HepG2 (cell line): ENCODE measurements around the gene HES6. TPM values are rescaled to one million over a fixed set of nuclear protein-coding genes. Genes with fewer than 3 reads are reported as not detected.

Experiments used
- DNMT1 ChIP-seq: sonication (generic); formaldehyde crosslinking; IDR thresholded peaks from 2 replicates; pipeline ENCODE4 v1.5.1; 2020; ENCODE audit warnings: mild to moderate bottlenecking, missing genetic modification reagents
- HNRNPLL ChIP-seq: fragments of 200-400 bp; formaldehyde crosslinking; IDR thresholded peaks from 2 replicates; pipeline ENCODE4 v1.6.1; 2017; ENCODE audit warnings: mild to moderate bottlenecking, low read depth, low read length; ENCODE audit not compliant: poor library complexity, severe bottlenecking
- KMT2B ChIP-seq: IDR thresholded peaks from 2 replicates; pipeline ENCODE4 v1.6.1; 2016; ENCODE audit warnings: missing genetic modification reagents, missing compliant biosample characterization
- MAZ ChIP-seq, 2 experiments: sonication (generic) in 1 of 2; formaldehyde crosslinking in 1 of 2; IDR thresholded peaks; 2 replicates each; pipeline versions ENCODE4 v1.5.0 to v1.6.1; 2012 to 2020; ENCODE audit warnings: low read depth in 2 of 2, mild to moderate bottlenecking in 2 of 2, borderline replicate concordance in 1 of 2, improper control_type of control experiment in 1 of 2, low read length in 1 of 2, missing genetic modification reagents in 1 of 2, moderate library complexity in 1 of 2
- MLX ChIP-seq: IDR thresholded peaks from 2 replicates; pipeline ENCODE4 v1.6.1; 2016
- MXD4 ChIP-seq: IDR thresholded peaks from 2 replicates; pipeline ENCODE4 v1.6.1; 2016; ENCODE audit warnings: mild to moderate bottlenecking, missing biosample characterization, missing genetic modification reagents
- PREB ChIP-seq: sonication (generic); formaldehyde crosslinking; IDR thresholded peaks from 2 replicates; pipeline ENCODE4 v1.4.0; 2020; ENCODE audit warnings: missing genetic modification reagents
- RERE ChIP-seq: IDR thresholded peaks from 2 replicates; pipeline ENCODE4 v1.6.1; 2016; ENCODE audit warnings: low read depth, missing genetic modification reagents, missing compliant biosample characterization
- SNRNP70 ChIP-seq: fragments of 200-400 bp; formaldehyde crosslinking; IDR thresholded peaks from 2 replicates; pipeline ENCODE4 v1.6.1; 2017; ENCODE audit warnings: mild to moderate bottlenecking, low read depth, low read length, moderate library complexity
- TCF12 ChIP-seq, 2 experiments: fragments of 450-650 bp in 1 of 2; sonication (generic) in 1 of 2; formaldehyde crosslinking in 1 of 2; IDR thresholded peaks; 2 replicates each; pipeline versions ENCODE4 v1.6.1 to v1.8.0; 2017 to 2022; ENCODE audit warnings: antibody characterized with exemption in 1 of 2, mild to moderate bottlenecking in 1 of 2, missing genetic modification reagents in 1 of 2, moderate library complexity in 1 of 2
- TRAFD1 ChIP-seq: sonication (generic); formaldehyde crosslinking; IDR thresholded peaks from 2 replicates; pipeline ENCODE4 v1.5.1; 2020; ENCODE audit warnings: missing genetic modification reagents, mild to moderate bottlenecking, borderline replicate concordance
- ZC3H4 ChIP-seq: sonication (generic); formaldehyde crosslinking; IDR thresholded peaks from 2 replicates; pipeline ENCODE4 v1.4.0; 2020; ENCODE audit warnings: missing genetic modification reagents, borderline replicate concordance
- ZFP1 ChIP-seq: IDR thresholded peaks from 2 replicates; pipeline ENCODE4 v1.6.1; 2016
- ZFYVE20 ChIP-seq: sonication (generic); formaldehyde crosslinking; IDR thresholded peaks from 2 replicates; pipeline ENCODE4 v1.8.0; 2023; ENCODE audit warnings: low read depth, mild to moderate bottlenecking, moderate library complexity, missing genetic modification reagents, borderline replicate concordance
- ZNF44 ChIP-seq: sonication (generic); formaldehyde crosslinking; IDR thresholded peaks from 2 replicates; pipeline ENCODE4 v1.5.1; 2020; ENCODE audit warnings: mild to moderate bottlenecking, missing genetic modification reagents
- ZNF652 ChIP-seq: IDR thresholded peaks from 2 replicates; pipeline ENCODE4 v1.6.1; 2016; ENCODE audit warnings: low read depth, borderline replicate concordance
- ZNF891 ChIP-seq: sonication (generic); formaldehyde crosslinking; IDR thresholded peaks from 2 replicates; pipeline ENCODE4 v1.5.0; 2020; ENCODE audit warnings: mild to moderate bottlenecking, missing genetic modification reagents
- polyA plus RNA-seq, 8 experiments: library from polyadenylated mRNA; depleted of rRNA in 3 of 8; stranded (reverse) in 7 of 8; unstranded in 1 of 8; fragments of >200 nt; fragmentation: Illumina TruSeq in 4 of 8; extraction: Trizol in 4 of 8; gene quantifications; 2 replicates each; pipeline versions ENCODE4 v1.2.1 to v1.2.3, GENCODE V29; 2011 to 2016; ENCODE audit warnings: low read depth in 4 of 8, missing spikeins in 1 of 8, mixed read lengths in 1 of 8; ENCODE audit not compliant: insufficient read depth in 1 of 8
- total RNA-seq, 5 experiments: library from RNA; depleted of rRNA; stranded (reverse); fragments of >200 nt; fragmentation: Illumina TruSeq; extraction: Trizol; gene quantifications; 2 replicates each; pipeline ENCODE4 v1.2.3, GENCODE V29; 2016; ENCODE audit warnings: low read depth in 1 of 5

HES6 gene
- total and polyA plus RNA-seq, 2 of the 13 experiments (the other 11 are each of a cell fraction or from before 2014, with no cell fraction given) = 19.5 to 82.8 TPM

- TF ChIP-seq DNMT1 (CRISPR knock-in tag) (peak; percentile 21; the same call in 1 of the 2 replicates), MXD4 (CRISPR knock-in tag) (peak; percentile 49; the same call in 1 of the 2 replicates), KMT2B (CRISPR knock-in tag) (no peak), MAZ (IDR thresholded peaks at IDR 0.05; ENCODE audit: borderline replicate concordance, low read depth, low read length) (0 out of 2 replicates have a peak, but pooled peaks have one; percentile 21), MAZ (CRISPR knock-in tag; IDR thresholded peaks at IDR 0.05; ENCODE audit: low read depth) (peak; percentile 25; the same call in 1 of the 2 replicates), ZFYVE20 (CRISPR knock-in tag) (peak; percentile 83; the same call in 1 of the 2 replicates), ZNF652 (CRISPR knock-in tag) (no peak), ZFP1 (CRISPR knock-in tag) (no peak), SNRNP70 (no peak), TRAFD1 (CRISPR knock-in tag) (no peak), PREB (CRISPR knock-in tag) (0 out of 2 replicates have a peak, but pooled peaks have one; percentile 46), TCF12 (IDR thresholded peaks at IDR 0.05) (no peak), TCF12 (CRISPR knock-in tag; IDR thresholded peaks at IDR 0.05) (no peak), RERE (CRISPR knock-in tag) (no peak), HNRNPLL (peak; percentile 62), ZNF891 (CRISPR knock-in tag) (no peak), ZC3H4 (no peak), ZNF44 (CRISPR knock-in tag) (no peak), MLX (CRISPR knock-in tag) (no peak)
These were observed at the start of gene HES6 (continued) for GRCh38 chr2:238239863-238240756.
